Bronchial smooth muscle cell (primary cell): ENCODE data around the gene ZNF24. TPM values are rescaled to one million over a fixed set of nuclear protein-coding genes. Genes with fewer than 3 reads are reported as not detected.

ENCODE experiments used
- total RNA-seq: library from RNA; depleted of rRNA; stranded (reverse); fragments of >200 nt; gene quantifications from 2 replicates; pipeline ENCODE4 v1.2.1, GENCODE V29; 2014

The ZNF24 gene
- total RNA-seq, result 15.5 and 22.5 TPM in 2 replicates

DNA sequence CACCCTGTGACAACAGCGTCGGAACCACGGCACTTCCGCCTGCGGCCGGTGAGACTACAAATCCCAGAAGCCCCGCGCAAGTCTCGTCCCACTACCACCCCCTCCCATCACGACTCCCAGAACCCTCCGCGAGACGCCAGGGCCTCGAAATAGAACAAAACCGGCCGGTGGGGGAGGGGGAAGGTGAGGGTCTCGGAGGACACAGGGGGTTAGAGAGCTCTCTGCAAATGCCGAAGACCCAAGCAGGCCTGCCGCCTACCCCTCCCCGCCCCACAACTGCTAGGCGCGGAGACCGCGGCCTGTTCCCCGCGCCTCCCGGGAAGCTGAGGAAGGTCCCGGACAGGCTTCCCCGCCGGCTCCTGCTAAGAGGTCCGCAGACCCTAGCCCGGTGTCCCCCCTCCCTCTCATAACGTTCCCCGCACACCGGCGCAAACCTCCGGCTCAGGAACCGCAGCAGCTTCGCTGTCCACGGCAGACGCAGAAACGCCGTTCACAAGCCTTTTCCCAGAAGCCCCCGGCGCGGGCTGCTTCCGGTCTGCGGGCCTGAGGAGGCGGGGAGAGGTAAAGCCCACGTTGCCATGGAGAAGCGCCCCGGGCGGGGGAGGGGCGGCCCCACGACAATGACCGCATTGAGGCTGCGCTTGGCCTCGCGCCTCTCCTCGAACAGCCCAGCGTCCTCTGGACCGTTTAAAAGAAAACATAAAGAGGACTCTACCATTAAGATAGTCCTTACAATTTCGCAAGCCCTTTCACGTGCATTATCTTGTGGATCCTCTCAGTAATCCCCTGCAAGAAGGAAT is at the start of gene ZNF24:
ZNF24 (minus strand) TSS at position 485 of the 800 bp plus-strand sequence. CDS start 3,770 bp downstream, outside the sequence.

DNA sequence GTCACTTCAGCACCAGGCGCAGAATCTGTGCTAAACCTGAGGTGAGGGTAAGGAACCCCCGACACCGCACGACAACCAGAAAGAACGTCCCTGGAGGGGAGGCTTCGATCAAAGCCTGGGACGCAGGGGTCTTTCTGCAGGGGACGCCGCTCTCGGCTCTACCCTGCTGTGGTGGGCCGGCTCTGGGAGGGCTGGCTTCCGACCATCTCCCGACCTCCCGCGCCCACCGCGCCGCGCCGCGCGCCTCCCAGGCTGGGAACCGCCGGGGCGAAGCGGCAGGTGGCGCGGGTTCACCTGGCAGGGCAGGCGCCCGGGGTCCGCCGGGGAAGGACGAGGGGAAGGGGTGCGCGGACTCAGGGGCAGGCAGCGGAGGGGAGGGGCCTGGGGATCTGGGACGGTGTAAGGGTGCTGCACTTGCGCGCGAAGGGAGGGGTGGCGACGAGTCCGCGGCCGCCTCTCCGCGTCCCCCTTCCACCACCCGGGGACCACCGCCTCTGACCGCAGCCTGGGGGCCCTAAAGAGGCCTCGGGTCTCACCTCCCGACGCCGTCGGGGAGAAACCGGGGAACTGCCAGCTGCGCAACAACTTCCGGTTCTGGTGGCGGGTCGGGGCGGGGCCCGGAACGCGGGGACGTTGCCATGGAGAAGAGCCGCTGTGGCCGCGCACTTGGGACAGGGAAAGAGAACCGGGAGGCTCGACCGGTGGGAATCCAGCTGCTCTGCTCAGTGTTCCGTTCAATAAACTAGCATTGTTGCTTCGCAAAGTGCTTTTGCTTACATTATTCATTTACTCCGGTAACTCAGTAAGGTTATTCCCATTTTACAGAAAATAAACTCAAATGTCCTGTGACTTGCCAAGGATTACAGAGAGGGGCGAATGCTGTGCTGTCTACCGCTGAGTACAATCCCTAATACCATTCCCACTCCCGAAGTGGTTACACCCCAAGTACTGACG is 32.8 kb upstream of the ZNF24 start, which contains the start of gene ZNF396:
ZNF396 (minus strand) TSS at position 596 of the 954 bp plus-strand sequence. CDS start 3,045 bp downstream, outside the sequence.

DNA sequence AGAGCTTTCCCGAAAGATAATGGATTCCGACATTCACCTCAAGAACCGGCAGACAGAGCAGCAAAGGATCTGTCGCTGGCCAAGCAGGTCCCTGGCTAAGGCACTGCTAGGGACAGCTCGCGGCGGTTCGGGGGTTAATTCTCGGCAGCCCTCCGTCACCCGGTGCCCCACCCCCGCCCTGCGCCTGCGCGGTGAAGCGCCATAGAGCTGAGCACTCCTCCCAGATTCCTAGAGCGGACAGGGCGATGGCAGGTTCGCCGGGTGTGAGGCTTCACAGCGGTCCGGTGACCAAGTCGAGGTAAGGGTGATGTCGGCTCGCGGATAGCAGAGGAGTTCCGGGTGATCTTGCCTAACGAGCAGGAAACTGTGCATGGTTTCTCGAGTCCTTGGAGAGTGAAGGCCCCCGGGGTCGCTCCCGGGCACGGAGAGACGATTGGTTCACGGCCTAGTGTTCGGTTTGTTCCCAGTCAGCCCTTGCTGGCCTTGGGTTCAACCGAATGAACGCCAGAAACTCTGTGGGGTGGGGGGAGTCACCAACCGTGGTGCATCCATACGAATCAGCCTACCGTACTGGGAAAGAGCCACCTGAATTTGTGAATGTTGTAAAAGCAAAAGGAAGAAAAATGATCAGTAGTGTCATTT is 54.0 kb downstream of the ZNF24 start, which contains the start of gene ZSCAN30:
ZSCAN30 (minus strand) TSS at position 136 of the 642 bp plus-strand sequence. CDS start 25,877 bp downstream, outside the sequence.

Other genes starting within 250 kb of the ZNF24 start
- gene ZNF397, start 103.4 kb downstream of the ZNF24 start, total RNA-seq, result 19.2 and 21.0 TPM in 2 replicates
- gene ZSCAN30, start 54.2 kb downstream of the ZNF24 start, total RNA-seq, result 12.2 and 20.5 TPM in 2 replicates
- gene ZNF396, start 32.9 kb upstream of the ZNF24 start, total RNA-seq, result 1.4 and 2.2 TPM in 2 replicates
- gene INO80C, start 153.5 kb upstream of the ZNF24 start, total RNA-seq, result 2.1 and 4.4 TPM in 2 replicates
- gene GALNT1, start 237.3 kb upstream of the ZNF24 start, total RNA-seq, result 32.9 and 47.8 TPM in 2 replicates